Ascending aorta (tissue), 2 donors: ENCODE results near the gene DUSP16. TPM values are rescaled to one million over a fixed set of nuclear protein-coding genes. Genes with fewer than 3 reads are reported as not detected.

Experiments used
- DNase-seq, 2 donors: peaks; one replicate each; pipeline ENCODE4 v3.0.0-alpha.2; 2019; ENCODE audit warnings: low spot score in 2 of 2
- H3K27ac ChIP-seq, 2 donors: fragments of 200-600 bp; sonication (generic); one replicate each; pipeline ENCODE4 v1.5.1; 2016 to 2017; ENCODE audit warnings: mild to moderate bottlenecking in 1 of 2
- H3K27me3 ChIP-seq: fragments of 200-600 bp; sonication (generic); one replicate; pipeline ENCODE4 v1.5.1; 2017
- H3K36me3 ChIP-seq, 2 donors: fragments of 200-600 bp; sonication (generic); one replicate each; pipeline ENCODE4 v1.5.1; 2016
- H3K4me1 ChIP-seq, 2 donors: fragments of 200-600 bp; sonication (generic); one replicate each; pipeline ENCODE4 v1.5.1; 2016 to 2017; ENCODE audit warnings: mild to moderate bottlenecking in 1 of 2
- H3K4me3 ChIP-seq, 2 donors: fragments of 200-600 bp; sonication (generic); one replicate each; pipeline ENCODE4 v1.5.1; 2016 to 2017; ENCODE audit warnings: mild to moderate bottlenecking in 1 of 2
- H3K9me3 ChIP-seq, 2 donors: fragments of 200-600 bp; sonication (generic); one replicate each; pipeline ENCODE4 v1.5.1; 2016
- intact Hi-C: fragments of 100-400 bp; cut with DNase I; formaldehyde crosslinking; loops from one replicate; pipeline ENCODE4 v1.15.1; 2023
- total RNA-seq: library from RNA; depleted of rRNA; stranded (reverse); fragments of >200 nt; gene quantifications from one replicate; pipeline ENCODE4 v1.1.0, GENCODE V29; 2016
- TF ChIP-seq, protein P1 (sequence below), 3 experiments: fragments of 200-600 bp in 2 of 3; fragments of 450-650 bp in 1 of 3; sonication (generic) in 2 of 3; IDR thresholded peaks; one replicate each; pipeline ENCODE4 v1.5.1; 2016 to 2019; ENCODE audit warnings: antibody characterized with exemption in 3 of 3, mild to moderate bottlenecking in 1 of 3, moderate library complexity in 1 of 3

The DUSP16 gene
- total RNA-seq, 1 donor from 2014 or later, result 54.8 TPM

DNA sequence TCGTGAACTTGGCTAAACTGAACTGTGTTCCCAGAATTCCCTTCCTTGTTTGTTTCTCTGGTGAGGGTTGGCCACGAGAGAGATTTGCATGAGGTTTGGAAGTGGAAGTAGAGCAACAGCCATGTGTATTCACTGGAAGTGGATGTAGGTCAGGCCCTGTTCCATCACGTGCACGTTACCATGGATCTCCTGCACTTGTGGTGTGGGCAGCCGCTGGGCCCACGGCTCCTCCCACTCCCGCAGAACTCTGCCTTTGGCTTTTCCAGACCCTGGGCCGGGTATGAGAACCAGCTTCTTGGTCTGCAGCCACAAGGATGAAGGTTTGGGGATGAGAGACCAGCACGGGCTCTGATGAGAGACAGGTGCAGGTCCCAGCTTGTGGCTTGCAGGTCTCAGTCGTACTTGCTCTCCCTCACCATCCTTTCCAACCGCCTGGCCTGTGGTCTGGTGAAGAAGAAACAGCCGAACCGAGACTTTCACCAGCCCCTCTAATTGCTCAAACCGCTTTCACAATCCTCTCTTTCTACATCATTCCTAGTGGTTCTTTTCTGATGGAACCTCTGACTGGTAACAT is 94.9 kb downstream of the DUSP16 start:
- Histone ChIP-seq H3K27me3 (no peaks in the 10 kb centered on the region), H3K36me3 (peaks cover 0 to 13% of the 10 kb centered on the region in 2 donors), H3K4me1 (no peaks in the 10 kb centered on the region), H3K27ac (no peak overlapping the region), H3K9me3 (no peaks in the 10 kb centered on the region), H3K4me3 (no peak overlapping the region)
- intact Hi-C loops, result no loop called here
- TF ChIP-seq, protein P1, sequence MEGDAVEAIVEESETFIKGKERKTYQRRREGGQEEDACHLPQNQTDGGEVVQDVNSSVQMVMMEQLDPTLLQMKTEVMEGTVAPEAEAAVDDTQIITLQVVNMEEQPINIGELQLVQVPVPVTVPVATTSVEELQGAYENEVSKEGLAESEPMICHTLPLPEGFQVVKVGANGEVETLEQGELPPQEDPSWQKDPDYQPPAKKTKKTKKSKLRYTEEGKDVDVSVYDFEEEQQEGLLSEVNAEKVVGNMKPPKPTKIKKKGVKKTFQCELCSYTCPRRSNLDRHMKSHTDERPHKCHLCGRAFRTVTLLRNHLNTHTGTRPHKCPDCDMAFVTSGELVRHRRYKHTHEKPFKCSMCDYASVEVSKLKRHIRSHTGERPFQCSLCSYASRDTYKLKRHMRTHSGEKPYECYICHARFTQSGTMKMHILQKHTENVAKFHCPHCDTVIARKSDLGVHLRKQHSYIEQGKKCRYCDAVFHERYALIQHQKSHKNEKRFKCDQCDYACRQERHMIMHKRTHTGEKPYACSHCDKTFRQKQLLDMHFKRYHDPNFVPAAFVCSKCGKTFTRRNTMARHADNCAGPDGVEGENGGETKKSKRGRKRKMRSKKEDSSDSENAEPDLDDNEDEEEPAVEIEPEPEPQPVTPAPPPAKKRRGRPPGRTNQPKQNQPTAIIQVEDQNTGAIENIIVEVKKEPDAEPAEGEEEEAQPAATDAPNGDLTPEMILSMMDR (IDR thresholded peaks at IDR 0.05), result no peak
- no peak for DNase-seq

DNA sequence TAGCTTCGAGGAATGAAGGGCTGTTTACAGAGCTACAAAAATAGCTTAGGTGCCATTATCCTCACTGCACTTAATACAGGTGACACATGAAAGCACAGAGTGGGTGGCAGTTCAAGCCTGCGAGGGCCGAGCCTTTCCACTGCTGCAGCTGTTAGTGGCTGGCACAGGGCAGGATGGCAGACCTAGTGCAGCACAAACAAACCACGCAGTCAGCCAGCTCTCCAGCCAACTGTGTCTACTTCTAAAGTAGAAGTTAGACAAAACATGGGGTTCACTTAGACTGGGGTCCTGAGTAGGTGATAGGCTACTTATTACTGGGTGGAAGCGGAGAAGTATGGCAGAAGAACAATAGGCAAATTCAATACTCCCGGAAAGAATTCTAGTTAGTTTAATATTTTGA is 95.4 kb downstream of the DUSP16 start:
- no peak overlapping the region for H3K27ac ChIP-seq
- H3K4me1 ChIP-seq, result no peaks in the 10 kb centered on the region
- intact Hi-C loops, result no loop called here
- peaks cover 0 to 13% of the 10 kb centered on the region in 2 donors for H3K36me3 ChIP-seq
- TF ChIP-seq, protein P1 (IDR thresholded peaks at IDR 0.05), result no peak
- no peaks in the 10 kb centered on the region for H3K9me3 ChIP-seq
- no peaks in the 10 kb centered on the region for H3K27me3 ChIP-seq
- DNase-seq, result no peak
- no peak overlapping the region for H3K4me3 ChIP-seq

DNA sequence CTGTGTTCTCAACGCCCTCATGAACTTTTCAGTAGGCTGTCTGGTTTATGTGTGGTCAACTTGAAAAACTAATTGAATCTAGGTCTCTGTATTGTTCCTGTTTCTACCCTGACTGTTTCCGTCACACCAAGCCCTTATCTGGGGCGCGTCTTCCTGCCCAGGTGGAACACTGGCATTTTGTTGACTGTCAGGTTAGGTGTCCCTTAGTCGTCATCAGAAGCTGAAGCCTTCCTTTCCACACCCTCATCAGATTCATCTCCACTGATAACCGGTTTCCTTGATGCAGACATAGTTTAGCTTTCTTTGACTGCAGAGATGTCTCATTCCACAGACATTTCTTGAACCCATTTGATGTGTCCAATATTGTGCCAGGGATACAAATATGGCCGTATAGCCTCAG is 96.5 kb downstream of the DUSP16 start:
- H3K27ac ChIP-seq, result no peak overlapping the region
- no peak overlapping the region for H3K4me3 ChIP-seq
- DNase-seq, result no peak
- H3K36me3 ChIP-seq, result peaks cover 0 to 13% of the 10 kb centered on the region in 2 donors
- no peaks in the 10 kb centered on the region for H3K9me3 ChIP-seq
- H3K4me1 ChIP-seq, result no peaks in the 10 kb centered on the region
- no peaks in the 10 kb centered on the region for H3K27me3 ChIP-seq
- TF ChIP-seq, protein P1 (IDR thresholded peaks at IDR 0.05), result no peak
- intact Hi-C loops, result no loop called here

DNA sequence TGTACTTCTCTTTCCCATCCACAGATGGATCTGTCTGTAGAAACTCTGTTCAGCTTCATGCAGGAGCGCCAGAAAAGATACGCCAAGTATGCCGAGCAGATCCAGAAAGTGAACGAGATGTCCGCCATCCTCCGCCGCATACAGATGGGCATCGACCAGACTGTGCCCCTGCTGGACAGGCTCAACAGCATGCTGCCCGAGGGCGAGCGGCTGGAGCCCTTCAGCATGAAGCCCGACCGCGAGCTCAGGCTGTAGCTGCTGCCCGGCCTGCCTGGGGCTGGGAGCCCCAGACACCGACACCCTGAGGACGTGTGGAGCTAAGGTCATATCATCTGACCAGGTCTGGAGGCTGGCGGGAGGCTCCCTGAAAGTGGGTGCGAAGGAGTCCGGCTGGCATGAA is 97.1 kb downstream of the DUSP16 start:
- no peak for DNase-seq
- no peak overlapping the region for H3K4me3 ChIP-seq
- no peaks in the 10 kb centered on the region for H3K4me1 ChIP-seq
- no peak overlapping the region for H3K27ac ChIP-seq
- intact Hi-C loops, result no loop called here
- TF ChIP-seq, protein P1 (IDR thresholded peaks at IDR 0.05), result no peak
- no peaks in the 10 kb centered on the region for H3K27me3 ChIP-seq
- H3K9me3 ChIP-seq, result no peaks in the 10 kb centered on the region
- H3K36me3 ChIP-seq, result peaks cover 0 to 13% of the 10 kb centered on the region in 2 donors

DNA sequence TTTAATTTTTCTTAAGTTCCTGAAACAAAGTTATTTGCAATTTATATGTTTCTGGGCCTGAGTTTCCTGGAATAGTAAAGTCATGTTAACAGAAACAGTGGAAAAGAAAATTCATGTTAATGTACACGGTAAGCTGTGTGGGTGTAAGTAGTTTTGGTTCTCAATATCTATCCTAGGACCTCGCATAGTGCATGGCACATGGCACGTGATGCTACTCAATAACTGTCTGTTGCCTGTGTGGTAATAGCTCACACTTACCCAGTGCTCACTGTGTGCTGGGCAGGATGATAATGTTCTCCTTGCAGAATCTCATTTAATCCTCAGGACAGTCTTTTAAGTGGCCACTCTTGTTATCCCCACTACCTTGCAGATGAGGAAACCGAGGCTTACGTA is 100.7 kb downstream of the DUSP16 start:
- Histone ChIP-seq H3K27ac (no peak overlapping the region), H3K36me3 (peaks cover 0 to 4% of the 10 kb centered on the region in 2 donors), H3K4me3 (no peak overlapping the region), H3K27me3 (no peaks in the 10 kb centered on the region), H3K9me3 (no peaks in the 10 kb centered on the region), H3K4me1 (no peaks in the 10 kb centered on the region)
- intact Hi-C loops, result no loop called here
- TF ChIP-seq, protein P1 (IDR thresholded peaks at IDR 0.05), result no peak
- no peak for DNase-seq
